ENCODE results near the gene PRDM16. TPM values are rescaled to one million over a fixed set of nuclear protein-coding genes. Genes with fewer than 3 reads are reported as not detected.

PRDM16 gene
- total and polyA plus RNA-seq, 2 experiments from 2014 or later: 0.14 to 0.16 TPM

GRCh38 chr1:3277011-3277471 is 208.0 kb downstream of the PRDM16 start:
- Mint-ChIP-seq H3K27ac (no peak overlapping the region), H3K4me3 (no peak overlapping the region), H3K27me3 (ENCODE audit: insufficient read depth, low read depth, poor library complexity) (no peaks in the 10 kb centered on the region), H3K4me1 (no peaks in the 10 kb centered on the region), H3K9me3 (no peaks in the 10 kb centered on the region), H3K36me3 (ENCODE audit: low read depth) (no peaks in the 10 kb centered on the region)
- Histone ChIP-seq H3K4me3 (no peak overlapping the region), H4K20me1 (replicated peaks; ENCODE audit: insufficient read depth) (no peaks in the 10 kb centered on the region), H3F3A (replicated peaks; ENCODE audit: low read depth) (no peaks in the 10 kb centered on the region), H3K27ac (ENCODE audit: low read depth) (no peak overlapping the region), H3K4me2 (no peak overlapping the region), H3K9me2 (ENCODE audit: insufficient read depth) (no peaks in the 10 kb centered on the region), H3K79me2 (replicated peaks; ENCODE audit: insufficient read depth) (no peaks in the 10 kb centered on the region), H2AFZ (no peak overlapping the region), H3K36me3 (ENCODE audit: insufficient read depth) (no peaks in the 10 kb centered on the region), H3K4me1 (ENCODE audit: insufficient read depth) (no peaks in the 10 kb centered on the region), H3K27me3 (ENCODE audit: insufficient read depth) (no peaks in the 10 kb centered on the region)
- no peak for TF ChIP-seq CTCF (conservative IDR thresholded peaks at IDR 0.05; ENCODE audit: low read depth in 2 of 2)
- ATAC-seq: no peak
- DNase-seq (ENCODE audit: low spot score): no peak

DNA sequence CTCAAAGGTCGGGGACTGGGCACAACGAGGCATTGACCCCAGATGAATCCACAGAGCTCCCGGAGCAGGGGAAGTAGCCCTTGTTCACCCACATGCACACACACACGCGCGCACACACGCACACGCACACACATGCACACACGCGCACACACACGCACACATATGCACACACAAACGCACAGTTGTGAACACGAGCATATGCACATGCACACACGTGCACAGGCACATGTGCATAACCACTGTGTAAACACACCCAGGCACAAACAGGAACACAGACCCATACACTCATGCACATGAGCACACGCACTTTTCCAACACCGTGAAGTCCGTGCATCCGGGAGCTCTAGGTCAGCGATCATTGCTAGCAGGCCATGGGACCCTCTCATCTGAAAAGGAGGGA is 208.6 kb downstream of the PRDM16 start:
- Mint-ChIP-seq H3K27me3 (ENCODE audit: insufficient read depth, low read depth, poor library complexity) (no peaks in the 10 kb centered on the region), H3K27ac (no peak overlapping the region), H3K36me3 (ENCODE audit: low read depth) (no peaks in the 10 kb centered on the region), H3K9me3 (no peaks in the 10 kb centered on the region), H3K4me3 (no peak overlapping the region), H3K4me1 (no peaks in the 10 kb centered on the region)
- Histone ChIP-seq H2AFZ (no peak overlapping the region), H3K9me2 (ENCODE audit: insufficient read depth) (no peaks in the 10 kb centered on the region), H3K27ac (ENCODE audit: low read depth) (no peak overlapping the region), H3K4me3 (no peak overlapping the region), H3K4me2 (no peak overlapping the region), H3K36me3 (ENCODE audit: insufficient read depth) (no peaks in the 10 kb centered on the region), H3K79me2 (replicated peaks; ENCODE audit: insufficient read depth) (no peaks in the 10 kb centered on the region), H3F3A (replicated peaks; ENCODE audit: low read depth) (no peaks in the 10 kb centered on the region), H3K4me1 (ENCODE audit: insufficient read depth) (no peaks in the 10 kb centered on the region), H3K27me3 (ENCODE audit: insufficient read depth) (no peaks in the 10 kb centered on the region), H4K20me1 (replicated peaks; ENCODE audit: insufficient read depth) (no peaks in the 10 kb centered on the region)
- ATAC-seq: no peak
- DNase-seq (ENCODE audit: low spot score): no peak
- TF ChIP-seq, protein P1, sequence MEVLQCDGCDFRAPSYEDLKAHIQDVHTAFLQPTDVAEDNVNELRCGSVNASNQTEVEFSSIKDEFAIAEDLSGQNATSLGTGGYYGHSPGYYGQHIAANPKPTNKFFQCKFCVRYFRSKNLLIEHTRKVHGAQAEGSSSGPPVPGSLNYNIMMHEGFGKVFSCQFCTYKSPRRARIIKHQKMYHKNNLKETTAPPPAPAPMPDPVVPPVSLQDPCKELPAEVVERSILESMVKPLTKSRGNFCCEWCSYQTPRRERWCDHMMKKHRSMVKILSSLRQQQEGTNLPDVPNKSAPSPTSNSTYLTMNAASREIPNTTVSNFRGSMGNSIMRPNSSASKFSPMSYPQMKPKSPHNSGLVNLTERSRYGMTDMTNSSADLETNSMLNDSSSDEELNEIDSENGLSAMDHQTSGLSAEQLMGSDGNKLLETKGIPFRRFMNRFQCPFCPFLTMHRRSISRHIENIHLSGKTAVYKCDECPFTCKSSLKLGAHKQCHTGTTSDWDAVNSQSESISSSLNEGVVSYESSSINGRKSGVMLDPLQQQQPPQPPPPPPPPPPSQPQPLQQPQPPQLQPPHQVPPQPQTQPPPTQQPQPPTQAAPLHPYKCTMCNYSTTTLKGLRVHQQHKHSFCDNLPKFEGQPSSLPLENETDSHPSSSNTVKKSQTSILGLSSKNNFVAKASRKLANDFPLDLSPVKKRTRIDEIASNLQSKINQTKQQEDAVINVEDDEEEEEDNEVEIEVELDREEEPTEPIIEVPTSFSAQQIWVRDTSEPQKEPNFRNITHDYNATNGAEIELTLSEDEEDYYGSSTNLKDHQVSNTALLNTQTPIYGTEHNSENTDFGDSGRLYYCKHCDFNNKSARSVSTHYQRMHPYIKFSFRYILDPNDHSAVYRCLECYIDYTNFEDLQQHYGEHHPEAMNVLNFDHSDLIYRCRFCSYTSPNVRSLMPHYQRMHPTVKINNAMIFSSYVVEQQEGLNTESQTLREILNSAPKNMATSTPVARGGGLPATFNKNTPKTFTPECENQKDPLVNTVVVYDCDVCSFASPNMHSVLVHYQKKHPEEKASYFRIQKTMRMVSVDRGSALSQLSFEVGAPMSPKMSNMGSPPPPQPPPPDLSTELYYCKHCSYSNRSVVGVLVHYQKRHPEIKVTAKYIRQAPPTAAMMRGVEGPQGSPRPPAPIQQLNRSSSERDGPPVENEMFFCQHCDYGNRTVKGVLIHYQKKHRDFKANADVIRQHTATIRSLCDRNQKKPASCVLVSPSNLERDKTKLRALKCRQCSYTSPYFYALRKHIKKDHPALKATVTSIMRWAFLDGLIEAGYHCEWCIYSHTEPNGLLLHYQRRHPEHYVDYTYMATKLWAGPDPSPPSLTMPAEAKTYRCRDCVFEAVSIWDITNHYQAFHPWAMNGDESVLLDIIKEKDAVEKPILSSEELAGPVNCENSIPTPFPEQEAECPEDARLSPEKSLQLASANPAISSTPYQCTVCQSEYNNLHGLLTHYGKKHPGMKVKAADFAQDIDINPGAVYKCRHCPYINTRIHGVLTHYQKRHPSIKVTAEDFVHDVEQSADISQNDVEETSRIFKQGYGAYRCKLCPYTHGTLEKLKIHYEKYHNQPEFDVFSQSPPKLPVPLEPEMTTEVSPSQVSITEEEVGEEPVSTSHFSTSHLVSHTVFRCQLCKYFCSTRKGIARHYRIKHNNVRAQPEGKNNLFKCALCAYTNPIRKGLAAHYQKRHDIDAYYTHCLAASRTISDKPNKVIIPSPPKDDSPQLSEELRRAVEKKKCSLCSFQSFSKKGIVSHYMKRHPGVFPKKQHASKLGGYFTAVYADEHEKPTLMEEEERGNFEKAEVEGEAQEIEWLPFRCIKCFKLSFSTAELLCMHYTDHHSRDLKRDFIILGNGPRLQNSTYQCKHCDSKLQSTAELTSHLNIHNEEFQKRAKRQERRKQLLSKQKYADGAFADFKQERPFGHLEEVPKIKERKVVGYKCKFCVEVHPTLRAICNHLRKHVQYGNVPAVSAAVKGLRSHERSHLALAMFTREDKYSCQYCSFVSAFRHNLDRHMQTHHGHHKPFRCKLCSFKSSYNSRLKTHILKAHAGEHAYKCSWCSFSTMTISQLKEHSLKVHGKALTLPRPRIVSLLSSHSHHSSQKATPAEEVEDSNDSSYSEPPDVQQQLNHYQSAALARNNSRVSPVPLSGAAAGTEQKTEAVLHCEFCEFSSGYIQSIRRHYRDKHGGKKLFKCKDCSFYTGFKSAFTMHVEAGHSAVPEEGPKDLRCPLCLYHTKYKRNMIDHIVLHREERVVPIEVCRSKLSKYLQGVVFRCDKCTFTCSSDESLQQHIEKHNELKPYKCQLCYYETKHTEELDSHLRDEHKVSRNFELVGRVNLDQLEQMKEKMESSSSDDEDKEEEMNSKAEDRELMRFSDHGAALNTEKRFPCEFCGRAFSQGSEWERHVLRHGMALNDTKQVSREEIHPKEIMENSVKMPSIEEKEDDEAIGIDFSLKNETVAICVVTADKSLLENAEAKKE (CRISPR knock-in tag; IDR thresholded peaks at IDR 0.05): no peak
- no peak for TF ChIP-seq NANOG (IDR thresholded peaks at IDR 0.05; ENCODE audit: borderline replicate concordance)
- TF ChIP-seq JUNB (IDR thresholded peaks at IDR 0.05; ENCODE audit: unreplicated experiment): no peak
- no peak for TF ChIP-seq EZH2 (IDR thresholded peaks at IDR 0.05; ENCODE audit: low read depth, unreplicated experiment)
- TF ChIP-seq CTCF (conservative IDR thresholded peaks at IDR 0.05; ENCODE audit: low read depth in 2 of 2): no peak
- TF ChIP-seq CREB1 (CRISPR knock-in tag; IDR thresholded peaks at IDR 0.05; ENCODE audit: low read depth): no peak
- no peak for TF ChIP-seq ZNF331 (CRISPR knock-in tag; IDR thresholded peaks at IDR 0.05; ENCODE audit: low read depth)
- TF ChIP-seq STAT1 (IDR thresholded peaks at IDR 0.05; ENCODE audit: unreplicated experiment): no peak

All from GM23338 (cell line).